Lung (tissue), 12 donors: ENCODE results near the gene CDR2. TPM values are rescaled to one million over a fixed set of nuclear protein-coding genes. Genes with fewer than 3 reads are reported as not detected.

Experiments used
- ATAC-seq: fragments of 200-7000 bp; cut with Tn5 transposase; one replicate; pipeline ENCODE4 v1.9.1; 2020; ENCODE audit warnings: moderate number of reproducible peaks; ENCODE audit not compliant: insufficient read depth, low FRiP score
- DNase-seq, 3 donors: peaks; one replicate each; pipeline ENCODE4 v3.0.0-alpha.2; 2013 to 2017
- H3K27ac ChIP-seq, 2 donors: one replicate each; pipeline ENCODE4 v1.5.1; 2013; ENCODE audit warnings: mild to moderate bottlenecking in 2 of 2, moderate library complexity in 2 of 2, control low read depth in 1 of 2, inconsistent platforms in 1 of 2, low read depth in 1 of 2, low read length in 1 of 2
- H3K27me3 ChIP-seq, 3 donors: one replicate each; pipeline ENCODE4 v1.5.1; 2013; ENCODE audit warnings: low read length in 2 of 3; ENCODE audit not compliant: control insufficient read depth in 3 of 3, insufficient read depth in 3 of 3
- H3K36me3 ChIP-seq, 4 donors: one replicate each; pipeline ENCODE4 v1.5.1; 2013; ENCODE audit warnings: low read length in 4 of 4, mild to moderate bottlenecking in 1 of 4, moderate library complexity in 1 of 4; ENCODE audit not compliant: control insufficient read depth in 4 of 4, insufficient read depth in 4 of 4
- H3K4me1 ChIP-seq, 5 donors: one replicate each; pipeline ENCODE4 v1.5.1; 2013; ENCODE audit warnings: low read length in 5 of 5, mild to moderate bottlenecking in 2 of 5, moderate library complexity in 1 of 5; ENCODE audit not compliant: control insufficient read depth in 5 of 5, insufficient read depth in 5 of 5
- H3K4me3 ChIP-seq: one replicate; pipeline ENCODE4 v1.5.1; 2013; ENCODE audit warnings: mild to moderate bottlenecking, control low read depth, moderate library complexity
- H3K9ac ChIP-seq, 2 donors: one replicate each; pipeline ENCODE4 v1.5.1; 2013; ENCODE audit warnings: low read length in 2 of 2, control low read depth in 1 of 2; ENCODE audit not compliant: insufficient read depth in 1 of 2
- H3K9me3 ChIP-seq, 4 donors: one replicate each; pipeline ENCODE4 v1.5.1; 2013; ENCODE audit warnings: low read length in 3 of 4, mild to moderate bottlenecking in 1 of 4, moderate library complexity in 1 of 4; ENCODE audit not compliant: control insufficient read depth in 4 of 4, insufficient read depth in 3 of 4
- WGBS, 2 donors: extraction: QIAGEN DNeasy Blood & Tissue Kit; methylation state at CpG; one replicate each; pipeline ENCODE4 v1.1.7; 2013; 5-methylcytosine and 5-hydroxymethylcytosine counted together
- polyA plus RNA-seq, 2 donors: library from polyadenylated mRNA; stranded (reverse); fragments of 200-250 nt; gene quantifications; one replicate each; pipeline ENCODE4 v1.2.1, GENCODE V29; 2013
- total RNA-seq, 2 donors: library from RNA; depleted of rRNA in 1 of 2; stranded (reverse); fragments of >200 nt in 1 of 2; gene quantifications; one replicate each; pipeline ENCODE4 v1.2.1, GENCODE V29; 2014 to 2021
- TF ChIP-seq, protein P1 (sequence below): IDR thresholded peaks from 2 replicates; pipeline ENCODE4 v1.5.1; 2012; ENCODE audit warnings: mild to moderate bottlenecking; ENCODE audit errors: control extremely low read depth, extremely low read depth
- donor health status: control.
- donor health status: control.
- donor health status: Bipolar disorder and iron deficiency.
- donor health status: healthy.
- donor health status: DM: yes; HTN: yes; CAD: no.

The CDR2 gene
- total and polyA plus RNA-seq, 4 donors = 11.3 to 27.0 (median 14.0) TPM

DNA sequence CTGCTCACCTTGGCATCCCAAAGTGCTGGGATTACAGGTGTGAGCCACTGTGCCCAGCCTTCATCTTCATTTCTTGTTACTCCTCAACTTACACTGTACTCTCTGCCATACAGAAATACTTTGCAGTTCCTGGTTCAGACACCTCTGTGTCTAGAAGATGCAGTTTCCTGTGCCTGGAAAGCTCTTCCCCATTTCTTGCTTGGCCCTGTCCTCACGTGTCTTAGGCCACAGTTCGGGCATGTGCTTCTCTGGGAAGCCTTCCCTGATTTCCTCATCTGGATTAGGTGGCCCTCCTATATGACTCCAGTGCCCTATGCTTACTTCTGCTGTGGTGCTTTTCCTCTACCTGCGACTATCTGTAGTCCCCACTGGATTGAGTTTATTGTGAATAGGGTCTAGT is 26.5 kb upstream of the CDR2 start:
- no peak overlapping the region for H3K4me3 ChIP-seq
- H3K36me3 ChIP-seq = peaks cover 0 to 5% (median 0%) of the 10 kb centered on the region in 4 donors
- DNase-seq = no peak
- no peaks in the 10 kb centered on the region for H3K27me3 ChIP-seq
- TF ChIP-seq, protein P1, sequence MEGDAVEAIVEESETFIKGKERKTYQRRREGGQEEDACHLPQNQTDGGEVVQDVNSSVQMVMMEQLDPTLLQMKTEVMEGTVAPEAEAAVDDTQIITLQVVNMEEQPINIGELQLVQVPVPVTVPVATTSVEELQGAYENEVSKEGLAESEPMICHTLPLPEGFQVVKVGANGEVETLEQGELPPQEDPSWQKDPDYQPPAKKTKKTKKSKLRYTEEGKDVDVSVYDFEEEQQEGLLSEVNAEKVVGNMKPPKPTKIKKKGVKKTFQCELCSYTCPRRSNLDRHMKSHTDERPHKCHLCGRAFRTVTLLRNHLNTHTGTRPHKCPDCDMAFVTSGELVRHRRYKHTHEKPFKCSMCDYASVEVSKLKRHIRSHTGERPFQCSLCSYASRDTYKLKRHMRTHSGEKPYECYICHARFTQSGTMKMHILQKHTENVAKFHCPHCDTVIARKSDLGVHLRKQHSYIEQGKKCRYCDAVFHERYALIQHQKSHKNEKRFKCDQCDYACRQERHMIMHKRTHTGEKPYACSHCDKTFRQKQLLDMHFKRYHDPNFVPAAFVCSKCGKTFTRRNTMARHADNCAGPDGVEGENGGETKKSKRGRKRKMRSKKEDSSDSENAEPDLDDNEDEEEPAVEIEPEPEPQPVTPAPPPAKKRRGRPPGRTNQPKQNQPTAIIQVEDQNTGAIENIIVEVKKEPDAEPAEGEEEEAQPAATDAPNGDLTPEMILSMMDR = no peak
- H3K4me1 ChIP-seq = peaks cover 0 to 4% (median 0%) of the 10 kb centered on the region in 5 donors
- H3K27ac ChIP-seq = no peak overlapping the region
- H3K9me3 ChIP-seq = no peaks in the 10 kb centered on the region
- no peak for ATAC-seq
- 54 to 73% methylated on average over 3 of the region's 3 CpGs for WGBS, 2 donors
- H3K9ac ChIP-seq = no peak overlapping the region

DNA sequence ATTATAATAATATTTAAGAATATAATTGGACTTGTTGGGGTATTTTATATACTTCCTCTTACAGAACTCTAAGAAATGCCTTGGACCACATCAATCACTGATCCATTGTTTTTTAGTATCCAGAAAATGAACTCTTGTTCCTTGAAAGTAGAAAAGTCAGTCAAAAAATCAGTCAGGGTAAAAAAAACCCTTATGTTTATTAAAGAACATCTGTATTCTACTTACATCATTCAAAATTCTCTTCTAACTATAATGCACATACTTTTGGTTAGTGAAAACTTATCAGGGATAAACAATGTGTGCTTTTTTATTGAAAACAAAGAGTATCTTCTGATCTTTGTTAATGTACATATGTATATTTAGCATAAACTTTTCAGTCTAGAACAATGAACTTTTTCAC is 23.5 kb upstream of the CDR2 start:
- Histone ChIP-seq H3K9me3 (no peaks in the 10 kb centered on the region), H3K4me3 (no peak overlapping the region), H3K9ac (no peak overlapping the region), H3K27ac (no peak overlapping the region), H3K27me3 (no peaks in the 10 kb centered on the region), H3K36me3 (peaks cover 0 to 5% (median 0%) of the 10 kb centered on the region in 4 donors), H3K4me1 (peaks cover 0 to 4% (median 0%) of the 10 kb centered on the region in 5 donors)
- DNase-seq (peak in 1 of 3 donors; percentile 6), ATAC-seq (no peak)
- TF ChIP-seq, protein P1 = no peak

DNA sequence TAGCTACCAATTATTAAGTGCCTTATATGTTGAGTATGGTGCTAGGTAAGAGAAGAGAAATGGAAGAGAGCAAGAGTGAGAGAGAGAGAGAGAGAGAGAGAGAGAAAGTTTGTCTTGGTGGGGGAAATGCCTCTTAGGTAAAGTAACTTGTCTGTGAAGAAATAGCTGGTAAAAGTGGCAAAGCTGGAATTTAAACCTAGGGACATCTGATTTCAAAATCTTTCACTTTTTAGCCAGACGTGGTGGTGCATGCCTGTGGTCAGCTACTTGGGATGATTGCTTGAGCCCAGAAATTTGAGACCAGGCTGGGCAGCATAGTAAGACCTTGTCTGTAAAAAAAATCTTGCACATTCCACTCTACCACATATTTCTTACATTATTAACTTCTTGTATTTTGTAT is 23.0 kb upstream of the CDR2 start:
- Histone ChIP-seq H3K27me3 (no peaks in the 10 kb centered on the region), H3K4me3 (no peak overlapping the region), H3K9ac (no peak overlapping the region), H3K36me3 (peaks cover 0 to 5% (median 0%) of the 10 kb centered on the region in 4 donors), H3K9me3 (no peaks in the 10 kb centered on the region), H3K4me1 (peaks cover 0 to 3% (median 0%) of the 10 kb centered on the region in 5 donors), H3K27ac (no peak overlapping the region)
- peak in 2 of 3 donors; percentile 36 to 53 for DNase-seq
- WGBS, 2 donors = 16 to 33% methylated on average over 1 of the region's 1 CpG
- TF ChIP-seq, protein P1 = no peak
- ATAC-seq = no peak

- 96 to 100% methylated on average over 4 of the region's 4 CpGs for WGBS, 2 donors
- Histone ChIP-seq H3K4me1 (peaks cover 0 to under 1% (median 0%) of the 10 kb centered on the region in 5 donors), H3K9ac (no peak overlapping the region), H3K4me3 (no peak overlapping the region), H3K27ac (no peak overlapping the region), H3K27me3 (no peaks in the 10 kb centered on the region), H3K36me3 (peaks cover 0 to 5% (median 0%) of the 10 kb centered on the region in 4 donors), H3K9me3 (no peaks in the 10 kb centered on the region)
- ATAC-seq = no peak
- DNase-seq = no peak
- TF ChIP-seq, protein P1 = no peak
Observed at GRCh38 chr16:22395960-22396359, 21.5 kb upstream of the CDR2 start.
